ENCODE data around the gene PRRT3.
"Not testable (repeated sequence)": the region's sequence is repeated elsewhere in the genome, so short reads cannot be mapped to it uniquely, and the experiment has no call there.

PRRT3 gene

DNA sequence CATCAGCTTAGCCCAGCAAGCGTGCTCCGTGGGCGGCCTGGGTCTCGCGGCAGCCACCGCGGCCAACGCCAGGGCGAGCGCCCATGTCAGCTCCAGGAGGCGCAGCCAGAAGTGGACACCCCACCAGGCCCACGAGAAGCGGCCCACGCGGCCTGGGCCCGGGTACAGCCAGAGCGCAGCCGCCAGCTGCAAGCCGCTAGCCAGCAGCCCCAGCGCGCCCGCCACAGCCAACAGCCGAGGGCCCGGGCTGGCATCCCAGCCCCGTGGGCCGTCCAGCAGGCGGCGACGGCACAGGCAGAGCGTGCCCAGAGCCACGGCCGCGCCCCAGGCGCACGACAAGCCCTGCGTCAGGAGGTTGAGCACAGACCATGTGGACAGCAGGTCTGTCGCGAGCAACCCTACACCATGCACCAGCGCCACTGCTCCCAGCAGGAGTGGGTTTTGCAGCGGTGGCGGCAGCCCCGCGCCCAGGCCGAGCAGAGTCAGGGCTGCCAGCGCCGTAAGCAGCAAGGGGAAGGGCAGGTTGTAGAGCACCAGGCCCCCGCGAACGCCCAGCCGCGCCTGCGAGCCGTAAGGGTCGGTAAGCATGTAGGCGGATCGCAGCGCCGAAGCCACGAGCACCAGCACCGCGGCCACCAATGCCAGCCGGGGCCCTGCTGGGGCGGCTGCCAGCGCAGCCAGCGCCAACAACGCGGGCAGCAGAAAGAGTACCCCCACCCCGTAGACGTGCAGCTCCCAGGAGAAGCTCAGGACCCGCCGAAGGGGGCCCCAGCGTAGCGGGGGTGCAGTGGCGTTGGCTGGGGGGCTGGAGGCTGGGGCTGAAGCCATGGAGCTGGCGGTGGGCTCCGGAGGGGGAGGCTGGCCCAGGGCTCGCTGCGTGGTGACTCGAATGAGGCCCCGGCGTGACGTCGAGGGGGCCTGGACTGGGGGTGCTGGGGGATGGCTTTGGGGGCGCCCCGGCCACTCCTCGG lies 4.9 kb downstream of the PRRT3 start:
- no peak for DNase-seq (ENCODE audit: low spot score)

DNA sequence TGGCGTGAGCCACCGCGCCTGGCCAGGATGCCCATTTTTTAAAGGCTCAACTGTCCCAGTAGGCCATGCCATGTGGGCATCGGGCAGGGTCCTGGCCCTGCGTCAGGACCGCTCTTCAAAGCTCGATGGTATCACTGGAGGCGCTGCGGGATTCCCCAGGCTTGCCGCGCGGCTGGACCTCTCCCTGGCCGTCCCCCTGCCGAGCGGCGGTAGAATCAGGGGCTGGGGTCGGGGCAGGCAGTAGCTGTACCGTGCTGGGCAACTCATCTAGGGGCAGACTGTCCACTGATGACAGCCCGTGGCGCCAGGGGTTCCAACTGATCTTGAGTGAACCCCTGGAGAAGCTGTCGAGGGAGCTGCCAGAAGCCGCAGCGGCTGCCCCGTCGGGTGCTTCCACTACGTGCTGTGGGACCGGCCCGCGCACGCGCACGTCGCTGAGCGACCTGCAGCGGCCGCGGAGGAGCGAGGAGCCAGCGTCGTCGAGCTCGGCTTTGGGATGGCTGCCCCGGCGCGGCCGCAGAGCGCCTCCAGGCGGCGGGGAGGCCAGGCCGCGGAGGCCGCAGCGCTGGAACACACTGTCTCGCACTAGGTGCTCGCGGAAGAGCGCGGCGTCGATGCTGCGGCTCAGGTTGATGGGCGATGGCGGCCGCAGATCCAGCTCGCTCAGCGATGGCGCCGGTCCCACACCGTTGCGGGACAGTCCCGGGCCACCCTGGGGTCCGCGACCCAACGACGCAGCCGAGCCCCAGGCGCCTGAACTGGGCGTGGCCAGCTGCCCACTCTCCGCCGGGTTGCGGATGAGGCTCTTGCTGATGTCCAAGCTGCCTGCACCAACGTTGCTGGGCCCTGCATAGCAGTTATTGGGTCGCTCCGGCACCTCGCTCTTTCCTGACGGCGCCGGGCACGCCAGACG lies 5.8 kb downstream of the PRRT3 start:
- peak; percentile 68 for DNase-seq (ENCODE audit: low spot score)

DNA sequence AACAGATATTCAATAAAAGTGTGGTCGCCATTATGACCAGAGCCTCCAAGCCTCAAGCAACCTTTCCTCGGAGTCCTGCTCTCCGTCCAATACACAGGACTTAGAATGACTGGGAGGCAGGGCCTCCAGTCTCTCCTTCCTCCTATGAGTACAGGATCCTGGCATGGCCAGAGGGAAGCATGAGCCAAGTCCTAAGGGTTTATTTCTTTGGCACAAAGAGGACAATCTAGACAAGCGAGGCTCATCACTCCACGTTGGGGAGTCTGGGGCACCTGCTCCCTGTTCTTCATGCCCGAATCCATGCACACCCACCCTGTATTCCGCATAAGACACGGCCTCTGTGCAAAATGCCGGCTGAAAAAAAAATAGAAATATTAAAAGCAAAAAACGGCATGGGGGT lies 6.8 kb downstream of the PRRT3 start:
- DNase-seq (ENCODE audit: low spot score) = no peak

DNA sequence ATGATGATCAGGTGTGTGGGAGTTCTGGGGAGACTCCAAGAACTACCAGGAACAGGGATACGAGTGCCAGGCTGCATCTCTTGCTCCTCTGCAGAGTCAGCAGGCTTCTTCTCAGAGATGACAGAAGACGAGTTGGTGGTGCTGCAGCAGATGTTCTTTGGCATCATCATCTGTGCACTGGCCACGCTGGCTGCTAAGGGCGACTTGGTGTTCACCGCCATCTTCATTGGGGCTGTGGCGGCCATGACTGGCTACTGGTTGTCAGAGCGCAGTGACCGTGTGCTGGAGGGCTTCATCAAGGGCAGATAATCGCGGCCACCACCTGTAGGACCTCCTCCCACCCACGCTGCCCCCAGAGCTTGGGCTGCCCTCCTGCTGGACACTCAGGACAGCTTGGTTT lies 7.9 kb downstream of the PRRT3 start:
- no peak for DNase-seq (ENCODE audit: low spot score)

DNA sequence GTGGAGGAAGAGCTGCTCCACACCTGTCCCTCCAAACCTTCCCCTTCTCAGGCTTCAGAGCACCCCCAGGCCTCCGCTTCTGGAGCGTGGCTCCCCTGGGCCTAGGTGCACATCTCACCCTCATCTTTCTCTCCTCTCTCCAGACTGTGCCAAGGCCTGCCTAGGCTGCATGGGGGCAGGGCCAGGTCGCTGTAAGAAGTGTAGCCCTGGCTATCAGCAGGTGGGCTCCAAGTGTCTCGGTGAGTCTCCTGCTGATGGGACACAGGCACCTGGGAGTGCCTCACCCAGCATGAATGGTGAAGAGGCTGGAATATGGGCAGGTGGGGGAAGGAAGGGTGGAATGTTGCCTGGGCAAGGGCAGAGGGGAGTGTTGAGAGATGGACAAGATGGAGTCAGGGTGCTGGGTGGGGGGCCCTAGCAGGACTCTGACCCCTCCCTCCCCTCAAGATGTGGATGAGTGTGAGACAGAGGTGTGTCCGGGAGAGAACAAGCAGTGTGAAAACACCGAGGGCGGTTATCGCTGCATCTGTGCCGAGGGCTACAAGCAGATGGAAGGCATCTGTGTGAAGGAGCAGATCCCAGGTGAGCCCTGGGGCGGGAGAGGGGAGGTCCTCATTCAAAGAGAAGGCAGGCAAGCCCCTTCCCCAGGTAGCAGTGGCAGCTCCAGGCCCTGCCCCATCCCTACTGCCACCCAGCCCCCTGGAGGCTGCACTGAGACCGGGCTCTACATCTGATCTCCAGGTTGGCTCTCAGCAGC lies 9.1 kb downstream of the PRRT3 start:
- no peak for DNase-seq (ENCODE audit: low spot score)

- DNase-seq (ENCODE audit: low spot score) = no peak
Observed at GRCh38 chr3:9942164-9942563, 10.0 kb downstream of the PRRT3 start.

DNA sequence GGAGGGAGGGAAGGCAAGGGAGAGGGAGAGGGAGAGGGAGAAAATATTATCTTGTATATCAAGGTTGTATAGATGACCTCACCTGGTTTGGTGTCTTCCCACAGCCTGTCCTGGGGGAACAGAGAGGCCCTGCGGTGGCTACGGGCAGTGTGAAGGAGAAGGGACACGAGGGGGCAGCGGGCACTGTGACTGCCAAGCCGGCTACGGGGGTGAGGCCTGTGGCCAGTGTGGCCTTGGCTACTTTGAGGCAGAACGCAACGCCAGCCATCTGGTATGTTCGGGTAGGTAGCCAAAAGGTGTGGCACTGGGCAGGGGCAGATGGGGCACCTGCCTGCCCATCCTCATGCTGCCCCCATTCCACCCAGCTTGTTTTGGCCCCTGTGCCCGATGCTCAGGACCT lies 11.5 kb downstream of the PRRT3 start:
- DNase-seq (ENCODE audit: low spot score) = no peak

DNA sequence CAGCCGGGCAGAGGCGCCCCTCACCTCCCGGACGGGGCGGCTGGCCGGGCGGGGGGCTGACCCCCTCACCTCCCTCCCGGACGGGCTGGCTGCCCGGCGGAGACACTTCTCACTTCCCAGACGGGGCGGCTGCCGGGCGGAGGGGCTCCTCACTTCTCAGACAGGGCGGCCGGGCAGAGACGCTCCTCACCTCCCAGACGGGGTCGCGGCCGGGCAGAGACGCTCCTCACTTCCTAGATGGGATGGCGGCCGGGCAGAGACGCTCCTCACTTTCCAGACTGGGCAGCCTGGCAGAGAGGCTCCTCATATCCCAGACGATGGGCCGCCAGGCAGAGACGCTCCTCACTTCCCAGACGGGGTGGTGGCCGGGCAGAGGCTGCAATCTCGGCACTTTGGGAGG lies 12.3 kb downstream of the PRRT3 start:
- not testable (repeated sequence) for DNase-seq (ENCODE audit: low spot score)

DNA sequence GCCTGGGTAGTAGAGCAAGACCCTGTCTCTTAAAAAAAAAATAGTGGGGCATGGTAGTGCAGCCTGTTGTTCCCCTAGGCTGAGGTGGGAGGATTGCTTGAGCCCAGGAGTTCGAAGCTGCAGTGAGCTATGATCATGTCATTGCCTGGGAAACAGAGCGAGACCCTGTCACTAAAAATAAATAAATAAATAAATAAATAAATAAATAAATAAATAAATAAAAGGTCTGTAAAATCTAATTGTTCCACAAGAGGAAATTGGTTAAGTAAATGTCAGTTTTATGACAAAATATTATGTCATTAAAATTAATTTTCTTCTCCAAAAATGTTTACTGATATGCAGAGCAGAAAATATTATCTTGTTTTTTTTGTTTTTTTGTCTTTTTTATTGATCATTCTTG lies 13.2 kb downstream of the PRRT3 start:
- no peak for DNase-seq (ENCODE audit: low spot score)

- no peak for DNase-seq (ENCODE audit: low spot score)
Observed at GRCh38 chr3:9937486-9938238, 14.5 kb downstream of the PRRT3 start.

DNA sequence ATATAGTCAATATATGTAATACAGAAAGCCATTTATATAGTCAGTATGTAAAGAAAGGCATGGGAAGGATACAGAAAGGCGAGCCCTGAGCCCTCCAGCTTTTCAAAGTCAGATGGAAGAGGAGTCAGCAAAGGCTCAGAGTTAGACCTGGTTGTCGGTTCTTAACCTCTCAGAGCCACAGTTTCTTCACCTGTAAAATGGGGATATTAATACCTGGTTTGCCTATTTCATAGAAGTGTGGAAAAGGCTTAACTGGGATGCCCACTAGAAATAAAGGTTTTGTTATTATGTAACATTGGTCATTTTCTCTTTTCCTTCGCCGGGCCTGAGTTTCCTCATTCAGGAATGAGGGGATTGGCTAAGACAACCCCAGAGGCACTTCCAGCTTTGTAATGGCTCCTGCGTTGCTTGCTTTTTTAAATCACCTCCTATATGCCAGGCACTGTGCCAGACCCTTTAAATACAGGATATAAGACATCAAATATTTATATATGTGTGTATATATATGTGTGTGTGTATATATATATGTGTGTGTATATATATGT lies 16.2 kb downstream of the PRRT3 start:
- no peak for DNase-seq (ENCODE audit: low spot score)

DNA sequence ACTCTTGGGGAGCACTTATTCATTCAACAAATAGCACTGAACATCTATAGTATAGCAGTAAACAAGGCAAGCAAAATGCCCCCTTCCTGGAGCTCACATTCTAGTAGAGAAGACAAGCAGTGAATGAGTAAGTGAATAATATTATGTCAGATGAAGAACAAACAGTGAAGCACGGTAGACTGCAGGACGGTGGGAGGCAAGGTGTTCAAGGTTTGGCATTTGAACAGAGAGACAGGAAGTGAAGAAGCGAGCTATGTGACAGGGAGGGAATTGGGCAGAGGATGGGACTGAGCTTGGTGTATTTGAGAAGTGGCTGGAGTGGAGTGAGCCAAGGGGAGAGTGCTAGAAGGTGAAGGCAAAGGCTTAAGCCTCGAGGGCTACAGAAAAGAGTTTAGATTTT lies 17.2 kb downstream of the PRRT3 start:
- DNase-seq (ENCODE audit: low spot score) = no peak

DNA sequence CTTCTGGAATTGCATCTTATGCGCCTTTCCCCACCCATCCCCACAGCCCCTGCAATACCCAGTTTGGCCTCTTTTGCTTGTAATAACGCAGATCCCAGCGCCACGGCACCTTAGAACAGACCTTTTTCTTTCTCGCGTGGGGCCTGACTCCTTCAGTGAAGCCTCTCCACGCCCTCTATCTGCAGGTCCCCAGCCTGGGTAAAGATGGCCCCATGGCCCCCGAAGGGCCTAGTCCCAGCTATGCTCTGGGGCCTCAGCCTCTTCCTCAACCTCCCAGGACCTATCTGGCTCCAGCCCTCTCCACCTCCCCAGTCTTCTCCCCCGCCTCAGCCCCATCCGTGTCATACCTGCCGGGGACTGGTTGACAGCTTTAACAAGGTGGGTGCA lies 18.0 kb downstream of the PRRT3 start:
- no peak for DNase-seq (ENCODE audit: low spot score)

- DNase-seq (ENCODE audit: low spot score) = peak; percentile 95
Observed at GRCh38 chr3:9933561-9934234, 18.5 kb downstream of the PRRT3 start, which contains the start of gene CRELD1. Gene CRELD1, plus strand, starts transcription at chr3:9933834. Its CDS starts 605 bp downstream, at chr3:9934439.

DNA sequence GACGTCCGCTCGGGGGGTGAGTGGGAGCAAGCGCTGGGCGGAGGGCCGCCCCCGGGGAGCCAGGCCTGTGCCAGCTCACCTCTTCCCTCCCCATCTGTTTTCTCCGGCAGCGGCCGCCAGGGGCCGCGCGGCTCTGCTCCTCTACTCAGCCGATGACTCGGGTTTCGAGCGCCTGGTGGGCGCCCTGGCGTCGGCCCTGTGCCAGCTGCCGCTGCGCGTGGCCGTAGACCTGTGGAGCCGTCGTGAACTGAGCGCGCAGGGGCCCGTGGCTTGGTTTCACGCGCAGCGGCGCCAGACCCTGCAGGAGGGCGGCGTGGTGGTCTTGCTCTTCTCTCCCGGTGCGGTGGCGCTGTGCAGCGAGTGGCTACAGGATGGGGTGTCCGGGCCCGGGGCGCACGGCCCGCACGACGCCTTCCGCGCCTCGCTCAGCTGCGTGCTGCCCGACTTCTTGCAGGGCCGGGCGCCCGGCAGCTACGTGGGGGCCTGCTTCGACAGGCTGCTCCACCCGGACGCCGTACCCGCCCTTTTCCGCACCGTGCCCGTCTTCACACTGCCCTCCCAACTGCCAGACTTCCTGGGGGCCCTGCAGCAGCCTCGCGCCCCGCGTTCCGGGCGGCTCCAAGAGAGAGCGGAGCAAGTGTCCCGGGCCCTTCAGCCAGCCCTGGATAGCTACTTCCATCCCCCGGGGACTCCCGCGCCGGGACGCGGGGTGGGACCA lies 19.2 kb downstream of the PRRT3 start:
- peak; percentile 70 for DNase-seq (ENCODE audit: low spot score)

GRCh38 chr3:9932535-9932842 lies 19.7 kb downstream of the PRRT3 start:
- DNase-seq (ENCODE audit: low spot score) = no peak

DNA sequence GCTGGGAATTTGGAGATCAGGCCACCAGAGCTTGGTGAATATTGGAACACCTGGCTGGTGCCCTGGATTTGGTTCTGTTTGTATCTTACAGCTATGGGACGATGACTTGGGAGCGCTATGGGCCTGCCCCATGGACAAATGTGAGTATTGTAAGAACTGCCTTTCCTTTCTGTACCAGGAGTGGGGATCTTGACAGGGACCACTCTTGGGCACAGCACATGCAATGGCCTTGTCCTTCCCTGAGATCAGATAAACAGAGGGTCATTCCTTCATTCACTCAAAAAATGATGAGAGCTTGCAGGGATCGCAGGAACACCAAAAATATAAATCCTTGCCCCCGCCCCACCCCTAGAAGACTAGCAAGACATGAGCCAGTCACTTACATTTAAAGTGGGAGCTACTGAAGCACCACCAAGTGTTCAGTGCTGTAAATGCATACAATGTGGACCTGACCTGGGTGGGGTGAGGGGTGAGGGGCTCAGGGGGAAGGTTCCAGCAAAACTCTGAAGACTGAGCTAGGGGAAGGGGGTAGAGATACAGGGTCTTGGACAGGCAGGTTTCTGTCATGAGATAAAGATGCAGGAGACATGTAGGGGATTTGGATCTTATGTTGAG lies 21.3 kb downstream of the PRRT3 start:
- DNase-seq (ENCODE audit: low spot score) = no peak

GRCh38 chr3:9928158-9928557 lies 24.1 kb downstream of the PRRT3 start:
- no peak for DNase-seq (ENCODE audit: low spot score)

DNA sequence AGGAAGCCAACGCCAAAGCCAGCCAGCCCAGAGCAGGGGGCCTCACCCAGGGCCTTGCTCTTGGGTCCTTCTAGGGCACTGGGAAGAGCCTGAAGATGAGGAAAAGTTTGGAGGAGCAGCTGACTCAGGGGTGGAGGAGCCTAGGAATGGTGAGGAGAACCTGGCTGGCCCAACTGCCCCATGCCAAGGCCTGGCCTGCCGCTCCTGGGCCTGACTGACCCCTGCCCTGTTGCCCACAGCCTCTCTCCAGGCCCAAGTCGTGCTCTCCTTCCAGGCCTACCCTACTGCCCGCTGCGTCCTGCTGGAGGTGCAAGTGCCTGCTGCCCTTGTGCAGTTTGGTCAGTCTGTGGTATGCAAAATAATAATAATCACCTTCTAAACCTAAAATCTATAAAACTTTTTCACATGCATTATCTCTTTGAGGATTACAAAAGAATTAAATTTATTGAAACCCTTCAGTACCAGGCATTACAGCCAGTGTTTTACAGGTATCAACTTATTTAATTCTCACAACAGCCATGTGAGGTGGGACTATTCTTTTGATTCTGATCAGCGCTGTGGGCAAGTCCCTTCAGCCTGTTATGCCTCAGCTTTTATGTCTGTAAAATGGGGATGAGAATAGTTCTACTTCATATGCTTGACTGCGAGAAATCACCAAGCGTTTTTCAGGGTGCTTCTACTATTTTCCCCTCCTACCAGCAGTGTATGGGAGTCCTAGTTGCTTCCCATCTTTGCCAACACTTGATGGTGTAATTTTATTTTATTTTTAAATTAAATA lies 33.8 kb downstream of the PRRT3 start:
- DNase-seq (ENCODE audit: low spot score) = no peak

Data from hematopoietic multipotent progenitor cell treated with erythropoietin and hydrocortisone succinate and interleukin-3 and kit ligand, for 15 days (in vitro differentiated cells).